GM10266 (cell line): ENCODE data around the gene PROC.

ENCODE experiments used
- DNase-seq: peaks from one replicate; pipeline ENCODE4 v3.0.0; 2012; ENCODE audit errors: extremely low spot score
- TF ChIP-seq, protein P1 (sequence below): IDR thresholded peaks from 2 replicates; pipeline ENCODE4 v1.5.1; 2012; ENCODE audit warnings: mild to moderate bottlenecking, low read depth; ENCODE audit not compliant: control insufficient read depth, insufficient read depth; ENCODE audit errors: missing control alignments

PROC gene

GRCh38 chr2:127425540-127426490, 7.6 kb downstream of the PROC start:
- DNase-seq: no peak

GRCh38 chr2:127426501-127427354, 8.5 kb downstream of the PROC start:
- TF ChIP-seq, protein P1, sequence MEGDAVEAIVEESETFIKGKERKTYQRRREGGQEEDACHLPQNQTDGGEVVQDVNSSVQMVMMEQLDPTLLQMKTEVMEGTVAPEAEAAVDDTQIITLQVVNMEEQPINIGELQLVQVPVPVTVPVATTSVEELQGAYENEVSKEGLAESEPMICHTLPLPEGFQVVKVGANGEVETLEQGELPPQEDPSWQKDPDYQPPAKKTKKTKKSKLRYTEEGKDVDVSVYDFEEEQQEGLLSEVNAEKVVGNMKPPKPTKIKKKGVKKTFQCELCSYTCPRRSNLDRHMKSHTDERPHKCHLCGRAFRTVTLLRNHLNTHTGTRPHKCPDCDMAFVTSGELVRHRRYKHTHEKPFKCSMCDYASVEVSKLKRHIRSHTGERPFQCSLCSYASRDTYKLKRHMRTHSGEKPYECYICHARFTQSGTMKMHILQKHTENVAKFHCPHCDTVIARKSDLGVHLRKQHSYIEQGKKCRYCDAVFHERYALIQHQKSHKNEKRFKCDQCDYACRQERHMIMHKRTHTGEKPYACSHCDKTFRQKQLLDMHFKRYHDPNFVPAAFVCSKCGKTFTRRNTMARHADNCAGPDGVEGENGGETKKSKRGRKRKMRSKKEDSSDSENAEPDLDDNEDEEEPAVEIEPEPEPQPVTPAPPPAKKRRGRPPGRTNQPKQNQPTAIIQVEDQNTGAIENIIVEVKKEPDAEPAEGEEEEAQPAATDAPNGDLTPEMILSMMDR: no peak
- no peak for DNase-seq

More at GRCh38 chr2:127425540-127426490, 7.6 kb downstream of the PROC start:
- TF ChIP-seq, protein P1: no peak

DNA sequence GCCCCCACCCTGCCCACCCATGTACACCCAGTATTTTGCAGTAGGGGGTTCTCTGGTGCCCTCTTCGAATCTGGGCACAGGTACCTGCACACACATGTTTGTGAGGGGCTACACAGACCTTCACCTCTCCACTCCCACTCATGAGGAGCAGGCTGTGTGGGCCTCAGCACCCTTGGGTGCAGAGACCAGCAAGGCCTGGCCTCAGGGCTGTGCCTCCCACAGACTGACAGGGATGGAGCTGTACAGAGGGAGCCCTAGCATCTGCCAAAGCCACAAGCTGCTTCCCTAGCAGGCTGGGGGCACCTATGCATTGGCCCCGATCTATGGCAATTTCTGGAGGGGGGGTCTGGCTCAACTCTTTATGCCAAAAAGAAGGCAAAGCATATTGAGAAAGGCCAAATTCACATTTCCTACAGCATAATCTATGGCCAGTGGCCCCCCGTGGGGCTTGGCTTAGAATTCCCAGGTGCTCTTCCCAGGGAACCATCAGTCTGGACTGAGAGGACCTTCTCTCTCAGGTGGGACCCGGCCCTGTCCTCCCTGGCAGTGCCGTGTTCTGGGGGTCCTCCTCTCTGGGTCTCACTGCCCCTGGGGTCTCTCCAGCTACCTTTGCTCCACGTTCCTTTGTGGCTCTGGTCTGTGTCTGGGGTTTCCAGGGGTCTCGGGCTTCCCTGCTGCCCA, 9.3 kb downstream of the PROC start:
- TF ChIP-seq, protein P1: no peak
- DNase-seq: no peak

- TF ChIP-seq, protein P1: no peak
- DNase-seq: no peak
These were observed 10.0 kb downstream of the PROC start for GRCh38 chr2:127428057-127428814.

GRCh38 chr2:127428815-127429109, 10.5 kb downstream of the PROC start:
- DNase-seq: no peak
- TF ChIP-seq, protein P1: no peak

DNA sequence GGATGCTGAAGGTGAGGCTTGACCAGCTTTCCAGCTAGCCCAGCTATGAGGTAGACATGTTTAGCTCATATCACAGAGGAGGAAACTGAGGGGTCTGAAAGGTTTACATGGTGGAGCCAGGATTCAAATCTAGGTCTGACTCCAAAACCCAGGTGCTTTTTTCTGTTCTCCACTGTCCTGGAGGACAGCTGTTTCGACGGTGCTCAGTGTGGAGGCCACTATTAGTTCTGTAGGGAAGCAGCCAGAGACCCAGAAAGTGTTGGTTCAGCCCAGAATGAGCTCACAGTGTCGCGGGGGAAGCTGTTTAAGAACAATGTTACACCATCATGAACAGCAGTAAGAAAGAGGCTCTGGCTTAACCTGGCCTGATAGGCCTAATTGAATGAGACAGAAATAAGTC, 11.1 kb downstream of the PROC start:
- TF ChIP-seq, protein P1: no peak
- DNase-seq: no peak
